CD4-positive, alpha-beta T cell treated with Interleukin-6 at 100 ng/mL for 8 hours (primary cell): ENCODE results near the gene CLCN4.

Source experiments
- DNase-seq: peaks from one replicate; pipeline ENCODE4 v3.0.0-alpha.2; 2020; ENCODE audit warnings: mixed read lengths, low spot score

CLCN4 gene

DNA sequence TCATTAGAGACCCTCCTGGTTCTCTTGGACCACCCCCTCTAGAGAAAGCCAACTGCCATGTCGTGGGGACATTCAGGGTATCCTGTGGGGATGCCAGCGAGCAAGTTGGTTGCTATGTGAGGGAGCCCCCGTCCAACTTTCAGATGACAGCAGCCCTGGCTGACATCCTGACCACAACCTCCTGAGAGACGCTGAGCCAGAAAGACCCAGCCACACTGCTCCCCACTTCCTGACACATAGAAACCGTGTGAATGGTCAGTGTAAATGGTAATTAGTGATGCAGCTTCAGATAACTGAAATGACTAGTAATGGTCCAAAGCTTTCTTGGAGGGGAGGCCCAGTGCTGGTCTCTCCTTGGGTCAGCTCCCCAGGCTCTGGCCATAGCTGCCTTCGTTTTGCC, 10.8 kb downstream of the CLCN4 start:
- no peak for DNase-seq

DNA sequence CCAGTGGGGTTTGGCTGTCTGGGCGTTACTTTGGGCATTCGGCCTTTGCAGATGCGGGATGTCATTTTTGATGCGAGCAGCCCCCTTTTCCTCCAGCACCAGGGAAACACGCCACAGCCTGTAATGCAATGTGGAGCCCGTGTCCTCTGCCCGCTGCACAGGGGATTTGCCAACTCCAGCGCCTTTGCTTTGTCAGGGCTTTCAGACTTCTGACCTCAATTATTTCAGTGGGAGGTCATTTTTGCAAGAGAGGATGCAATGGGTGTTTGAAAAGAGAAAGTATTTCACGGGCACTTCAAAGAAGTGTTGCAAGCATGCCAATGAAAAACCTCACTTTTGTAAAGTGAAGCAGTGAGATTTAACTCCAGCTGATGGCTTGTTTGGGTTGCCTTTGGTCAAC, 11.5 kb downstream of the CLCN4 start:
- no peak for DNase-seq

DNA sequence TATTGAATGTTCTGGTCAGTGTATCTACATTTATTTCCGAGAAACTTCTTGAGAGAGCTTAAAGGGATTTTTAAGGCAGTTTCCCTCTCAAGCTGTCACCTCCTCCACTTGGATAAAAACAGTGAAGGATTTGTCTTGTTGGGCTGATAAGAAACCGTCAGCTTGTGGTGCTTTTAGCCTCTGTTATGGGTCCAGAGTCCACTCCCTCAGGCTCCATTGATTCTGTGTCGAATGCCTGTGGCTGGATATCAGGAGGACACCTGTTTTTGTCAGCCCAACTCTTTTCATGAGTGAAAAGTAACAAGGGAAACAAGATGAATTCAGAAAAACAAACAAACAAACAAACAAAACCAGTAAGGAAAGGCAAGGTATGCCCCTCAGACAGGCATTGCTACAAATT, 12.4 kb downstream of the CLCN4 start:
- DNase-seq, result no peak

DNA sequence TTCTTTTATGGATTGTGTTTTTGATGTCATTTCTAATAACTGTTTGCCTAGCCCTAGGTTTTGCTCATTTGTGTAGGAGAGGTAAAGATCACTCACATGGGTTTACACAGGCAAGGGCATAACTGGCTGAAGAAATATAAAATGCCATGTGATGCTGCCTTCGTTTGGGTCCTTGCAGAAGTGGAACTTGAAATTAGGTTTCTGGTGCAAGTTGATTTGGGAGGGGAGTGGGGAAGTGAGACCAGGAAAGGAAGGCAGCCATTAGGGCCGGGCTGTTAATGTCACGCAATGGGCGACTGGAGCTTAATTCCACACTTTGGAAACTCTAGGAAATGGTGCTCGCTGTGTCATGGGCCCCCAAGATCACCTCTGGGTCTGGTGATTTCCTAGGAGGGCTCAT, 14.5 kb downstream of the CLCN4 start:
- DNase-seq, result no peak

DNA sequence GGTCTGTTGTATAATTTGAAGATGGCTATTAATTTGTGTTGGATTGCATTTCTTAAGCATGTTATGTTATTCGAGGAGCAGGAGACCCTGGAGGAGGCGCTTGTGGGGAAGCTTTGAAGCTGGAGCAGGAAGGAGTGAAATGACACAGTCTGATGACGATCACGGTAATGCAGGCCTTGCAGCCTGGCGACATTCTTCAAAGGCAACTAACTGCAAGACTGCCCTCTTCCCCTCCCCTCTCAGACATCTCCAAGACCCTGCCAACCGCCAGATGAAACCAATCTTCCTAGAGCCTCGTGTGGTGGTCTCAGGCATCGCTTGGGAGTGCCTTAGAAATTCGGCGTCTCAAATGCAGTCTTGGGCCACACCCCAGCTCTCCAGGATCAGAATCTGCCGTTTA, 16.1 kb downstream of the CLCN4 start:
- no peak for DNase-seq

DNA sequence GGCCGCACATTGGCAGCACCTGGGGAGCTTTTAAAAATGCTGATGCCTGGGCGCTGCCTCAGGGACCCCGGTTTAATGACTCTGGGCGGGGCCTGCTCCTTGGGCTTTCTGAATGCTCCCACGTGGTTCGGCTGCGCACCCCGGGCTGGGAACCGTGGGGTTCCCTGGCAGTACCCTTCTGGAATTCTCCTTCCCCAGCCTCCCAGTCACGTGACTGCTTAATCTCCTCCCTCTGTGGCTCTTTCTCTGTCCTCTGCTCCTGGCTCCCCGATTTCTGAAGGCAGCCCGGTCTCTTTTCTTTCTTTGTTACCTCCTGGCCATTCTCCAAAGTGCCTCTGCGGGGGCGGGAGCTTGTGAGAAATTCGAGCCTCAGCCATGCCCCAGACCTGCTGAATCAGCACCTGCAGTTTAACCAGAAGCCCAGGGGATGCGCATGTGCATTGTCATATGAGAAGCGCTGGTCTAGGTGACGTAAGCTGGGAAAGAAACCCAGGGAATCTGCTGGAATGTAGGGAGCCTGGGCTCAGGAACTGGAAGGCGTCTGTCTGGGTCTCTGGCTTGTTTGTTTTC, 16.6 kb downstream of the CLCN4 start:
- DNase-seq, result no peak

DNA sequence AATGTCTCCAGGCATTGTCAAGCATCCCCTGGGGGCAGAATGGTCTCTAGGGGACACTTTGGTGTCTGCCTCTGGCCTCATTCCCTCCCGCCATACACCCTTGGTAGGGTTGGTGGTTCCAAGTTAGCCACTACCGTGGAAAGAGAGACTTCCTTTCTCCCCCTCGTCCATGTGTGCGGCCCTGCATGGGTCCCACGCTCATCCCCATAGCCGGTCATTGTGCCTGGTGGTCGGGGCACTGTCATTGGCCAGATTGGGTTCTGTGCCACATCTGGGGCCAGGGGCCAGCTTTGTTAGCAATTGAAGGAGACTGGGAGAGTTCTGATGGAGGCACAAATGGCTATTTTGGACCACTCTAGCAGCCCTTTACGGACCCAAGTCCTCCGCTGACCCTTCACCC, 17.3 kb downstream of the CLCN4 start:
- DNase-seq, result no peak

DNA sequence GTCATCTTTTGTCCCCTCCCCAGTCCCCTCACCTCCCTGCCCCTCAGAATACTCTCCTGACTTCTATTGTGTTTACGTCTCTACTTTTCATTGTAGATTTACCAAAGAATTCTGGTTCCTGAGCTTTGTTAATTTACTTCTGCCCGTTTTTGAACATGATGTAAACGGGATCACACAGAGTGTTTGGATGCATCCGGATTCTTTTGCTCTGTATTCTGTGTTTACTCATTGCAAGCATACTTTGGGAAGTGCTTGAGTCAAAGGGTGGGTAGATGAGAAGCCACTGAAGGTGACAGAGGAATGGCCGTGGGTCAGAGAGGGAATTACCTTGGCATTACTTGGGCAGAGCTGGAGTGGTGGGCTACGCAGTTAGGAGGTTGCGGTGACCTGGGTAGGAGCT, 18.0 kb downstream of the CLCN4 start:
- DNase-seq, result no peak

DNA sequence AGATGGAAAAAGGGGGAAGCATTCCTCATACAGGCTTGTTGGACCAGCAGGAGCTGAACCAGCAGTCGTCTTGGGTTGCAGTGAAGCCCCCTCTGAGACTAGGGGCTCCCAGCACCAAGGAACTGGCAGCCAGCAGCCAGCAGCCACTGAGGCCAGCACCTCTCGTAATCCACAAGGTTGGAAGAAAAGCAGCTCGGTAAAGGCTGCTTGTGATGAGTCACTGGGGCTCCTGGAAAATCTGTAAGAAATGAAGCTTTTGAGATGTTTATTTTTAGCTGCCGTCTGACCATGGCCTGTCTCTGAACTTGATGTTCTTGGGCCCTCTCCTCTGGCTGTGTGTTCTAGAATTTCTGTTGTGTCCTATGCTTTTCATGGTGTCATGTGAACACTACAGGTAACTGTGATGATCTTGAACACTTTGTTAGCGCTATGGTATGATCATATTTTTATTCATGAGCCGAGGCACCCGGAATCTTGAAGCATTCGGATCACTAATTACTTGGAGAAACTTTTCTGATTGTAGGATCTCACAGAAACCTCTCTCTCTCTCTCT, 18.6 kb downstream of the CLCN4 start:
- no peak for DNase-seq

DNA sequence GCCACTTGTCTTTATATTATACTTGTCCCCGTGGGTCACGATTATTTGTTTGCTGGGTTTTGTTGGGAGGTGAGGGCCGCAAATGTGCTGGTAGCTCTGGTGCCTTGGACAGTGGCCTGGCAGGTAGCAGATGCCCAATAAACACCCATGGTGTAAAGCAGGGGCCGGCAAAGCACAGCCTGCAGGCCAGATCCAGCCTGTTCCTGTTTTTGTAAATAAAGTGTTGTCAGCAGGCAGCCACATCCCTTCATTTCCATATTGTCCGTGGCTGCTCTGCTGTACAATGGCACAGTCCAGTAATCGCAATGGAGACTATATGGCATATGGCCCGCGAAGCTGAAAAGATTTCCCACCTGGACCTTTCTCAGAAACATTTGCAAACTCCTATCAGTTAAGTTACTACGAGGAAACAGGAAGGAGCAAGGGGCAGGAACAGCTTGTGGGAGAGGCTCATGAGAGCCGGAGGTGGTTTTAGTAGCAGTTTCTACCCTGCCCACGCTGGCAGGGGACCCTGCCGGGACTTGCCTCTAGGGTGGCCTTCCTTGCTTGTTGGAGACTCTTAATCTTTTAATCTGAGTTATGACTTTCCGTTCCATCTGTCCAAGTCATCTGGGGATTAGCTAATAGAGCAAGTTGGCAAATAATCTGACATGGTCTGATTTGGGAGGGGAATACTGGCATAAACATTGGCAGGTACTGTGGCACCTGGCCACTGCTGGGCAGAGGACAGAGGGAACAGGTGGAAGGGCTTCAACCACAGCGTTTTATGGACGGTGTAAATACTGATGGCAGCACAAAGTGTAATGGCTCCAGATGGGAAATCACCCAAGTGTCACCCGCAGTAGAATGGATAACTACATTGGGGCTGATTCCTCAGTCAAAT, 19.6 kb downstream of the CLCN4 start:
- no peak for DNase-seq

DNA sequence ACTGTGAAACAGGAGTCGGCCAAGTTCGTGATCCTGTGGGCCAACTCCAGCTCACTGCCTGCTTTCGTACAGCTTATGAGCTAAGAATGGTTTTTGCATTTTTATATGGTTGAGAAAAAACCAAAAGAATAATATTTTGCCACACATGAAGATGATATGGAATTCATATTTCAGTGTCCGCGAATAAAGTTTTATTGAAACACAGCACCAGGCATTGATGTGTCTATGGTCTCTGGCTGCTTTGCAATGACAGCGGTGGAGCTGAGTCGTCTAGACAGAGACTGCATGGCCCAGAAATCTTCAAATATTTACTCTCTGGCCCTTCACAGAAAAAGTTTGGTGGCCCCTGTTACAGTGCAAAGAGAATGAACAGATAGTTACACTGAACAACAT, 20.2 kb downstream of the CLCN4 start:
- DNase-seq, result no peak

DNA sequence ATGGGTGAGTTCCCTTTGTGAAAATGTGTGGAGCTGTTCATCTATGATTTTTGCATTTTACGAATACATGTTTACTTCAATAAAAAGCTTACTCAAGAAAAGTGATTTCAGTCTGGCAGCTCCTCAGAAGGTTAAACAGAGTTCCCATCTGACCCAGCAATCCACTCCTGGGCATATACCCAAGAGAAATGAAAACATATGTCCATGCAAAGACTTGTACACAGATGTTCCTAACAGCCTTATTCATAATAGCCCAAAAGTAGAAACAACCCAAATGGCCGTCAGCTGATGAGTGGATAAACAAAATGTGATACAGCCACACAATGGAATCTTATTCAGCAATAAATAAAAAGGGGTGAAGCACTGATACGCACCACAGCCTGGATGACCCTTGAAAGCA, 20.8 kb downstream of the CLCN4 start:
- DNase-seq, result no peak

DNA sequence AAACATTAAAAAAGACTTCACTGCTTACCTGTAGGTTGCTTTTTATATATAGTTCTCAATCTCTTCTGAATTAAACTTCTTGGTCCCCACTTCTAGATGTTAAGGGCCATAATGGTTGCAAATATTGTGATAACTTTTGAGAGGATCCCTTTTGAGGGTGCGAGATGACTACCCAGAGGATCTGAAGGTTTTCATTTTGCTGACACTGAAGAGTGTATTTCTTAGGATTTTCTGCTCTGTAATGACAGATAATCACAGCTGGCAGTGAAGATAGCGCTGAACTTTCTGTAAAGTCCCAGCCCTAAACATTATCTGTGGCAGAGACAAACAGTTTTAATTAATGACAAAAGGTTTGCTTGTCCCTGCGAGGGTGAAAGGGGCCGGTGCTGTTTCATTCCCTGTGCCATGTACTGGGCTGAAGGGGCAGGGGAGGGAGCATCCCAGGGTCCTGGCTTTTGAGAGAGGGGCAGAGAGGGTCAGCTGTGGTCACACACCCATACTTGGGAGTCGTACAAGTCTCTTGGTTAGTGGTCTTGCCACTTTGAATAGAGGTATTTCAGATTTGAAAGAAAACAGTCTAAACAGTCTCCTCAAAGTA, 22.2 kb downstream of the CLCN4 start:
- DNase-seq, result no peak

DNA sequence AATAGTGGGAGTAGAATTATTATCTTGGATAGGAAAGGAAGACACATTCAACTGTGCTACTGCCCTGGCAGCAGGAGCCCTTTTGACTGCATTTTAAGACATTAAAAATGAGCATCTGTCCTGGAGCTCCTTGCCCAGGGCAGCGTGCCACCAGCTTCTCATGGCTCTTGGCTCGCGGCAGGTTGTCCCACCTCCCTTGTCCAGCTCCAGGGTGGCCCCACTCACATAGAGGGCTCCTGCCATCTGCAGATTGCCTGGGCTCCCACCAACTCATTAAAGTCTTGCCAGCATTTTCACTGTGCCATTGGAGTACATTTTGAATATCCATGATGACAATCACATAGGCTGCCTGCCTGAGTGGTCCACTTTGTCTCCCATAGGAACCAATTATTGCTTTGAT, 27.0 kb downstream of the CLCN4 start:
- DNase-seq, result no peak

DNA sequence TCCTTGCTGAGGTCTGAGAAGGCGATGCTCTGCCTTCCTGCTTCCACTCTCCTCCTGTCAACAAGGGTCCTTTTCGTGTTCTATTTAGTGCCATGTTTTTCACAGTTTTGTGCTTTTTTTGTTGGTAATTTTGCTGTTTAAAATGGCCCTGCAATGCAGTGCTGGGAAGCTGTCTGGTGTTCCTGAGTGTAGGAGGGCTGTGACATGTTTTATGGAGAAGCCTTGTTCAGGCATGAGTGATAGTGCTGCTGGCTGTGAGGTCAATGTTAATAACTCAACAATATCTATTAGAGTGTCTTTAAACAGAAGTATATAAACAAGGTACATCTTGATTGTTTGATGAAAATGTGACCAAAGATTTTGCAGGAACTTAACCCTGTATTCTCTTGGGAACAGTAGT, 27.6 kb downstream of the CLCN4 start:
- DNase-seq, result no peak

DNA sequence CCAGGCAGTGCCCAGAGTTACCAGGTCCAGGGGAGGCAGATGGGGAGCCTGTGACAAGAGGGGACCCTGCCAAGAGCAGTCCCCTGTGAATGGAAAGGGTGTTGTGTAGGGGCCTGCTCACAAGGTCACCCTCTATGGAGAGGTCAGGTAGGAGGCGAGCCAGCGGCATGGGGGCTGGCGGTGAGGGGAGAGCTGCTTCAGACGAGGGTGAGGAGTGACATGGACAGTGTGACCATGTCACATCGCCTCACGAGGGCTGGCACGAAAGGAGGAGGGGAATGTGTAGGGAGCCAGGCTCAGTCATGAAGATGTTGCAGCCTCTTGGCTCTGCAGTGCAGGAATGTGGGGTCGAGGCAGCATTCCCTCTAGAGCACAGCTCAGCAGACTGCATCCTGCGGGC, 29.6 kb downstream of the CLCN4 start:
- DNase-seq, result no peak

DNA sequence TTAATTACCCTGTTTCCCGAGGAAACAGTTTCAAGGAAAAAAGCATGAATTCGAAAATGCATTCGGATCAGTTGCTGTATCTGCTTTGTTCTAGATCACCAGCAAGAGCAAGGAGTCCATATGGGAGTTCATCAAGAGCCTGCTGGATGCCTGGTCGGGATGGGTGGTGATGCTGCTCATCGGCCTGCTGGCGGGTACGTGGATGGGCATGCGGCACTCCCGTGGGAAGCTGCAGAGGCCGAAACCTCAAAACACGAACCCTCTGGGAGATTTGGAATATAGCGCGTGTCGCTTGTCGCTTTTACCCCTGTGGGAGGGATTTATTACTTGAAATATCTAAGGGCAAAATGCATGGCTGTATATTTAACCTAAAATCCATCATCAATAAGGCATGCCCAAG, 30.6 kb downstream of the CLCN4 start:
- DNase-seq, result no peak

DNA sequence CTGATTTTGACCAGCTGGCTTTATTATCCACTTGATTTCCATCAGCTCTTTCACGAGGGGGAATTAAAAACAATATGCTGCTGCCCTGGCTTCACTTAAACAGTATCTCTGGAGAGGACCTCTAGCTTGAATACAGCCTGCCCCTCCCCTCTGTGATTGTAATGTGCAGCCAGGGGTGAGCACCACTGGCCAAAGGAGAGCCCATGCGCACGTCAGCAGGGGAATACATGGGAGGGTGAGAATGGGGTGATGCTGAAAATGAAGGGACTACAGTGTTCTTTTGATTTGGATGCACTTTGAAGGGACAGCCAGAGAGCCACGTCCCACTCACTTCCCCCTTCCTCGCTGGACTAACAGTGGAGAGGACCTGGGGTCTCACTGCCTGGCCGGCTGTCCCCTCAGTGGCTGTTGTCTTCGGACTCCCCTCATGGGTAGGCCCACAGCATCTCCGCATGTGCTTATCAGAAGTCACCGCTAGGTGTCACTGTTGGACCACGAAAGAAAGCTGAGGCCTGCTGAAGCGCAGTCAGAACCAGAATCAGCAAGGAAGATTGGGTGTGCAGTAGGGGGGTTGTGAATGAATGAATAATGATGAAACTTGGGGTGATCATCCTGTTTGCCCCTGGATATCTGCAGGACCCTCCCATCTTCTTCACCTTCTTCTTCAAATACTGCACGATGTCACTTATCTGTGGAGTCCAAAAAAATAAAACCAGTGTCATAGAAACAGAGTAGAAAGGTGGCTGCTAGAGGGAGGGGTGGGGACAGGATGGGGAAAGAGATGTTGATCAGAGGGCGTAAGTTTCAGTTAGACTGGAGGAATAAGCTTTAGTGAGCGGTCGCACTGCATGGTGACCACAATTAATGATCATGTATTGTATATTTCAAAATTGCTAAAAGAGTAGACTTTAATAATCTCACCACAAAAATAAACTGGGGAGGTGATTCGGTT, 32.8 kb downstream of the CLCN4 start:
- DNase-seq, result peak; percentile 70

DNA sequence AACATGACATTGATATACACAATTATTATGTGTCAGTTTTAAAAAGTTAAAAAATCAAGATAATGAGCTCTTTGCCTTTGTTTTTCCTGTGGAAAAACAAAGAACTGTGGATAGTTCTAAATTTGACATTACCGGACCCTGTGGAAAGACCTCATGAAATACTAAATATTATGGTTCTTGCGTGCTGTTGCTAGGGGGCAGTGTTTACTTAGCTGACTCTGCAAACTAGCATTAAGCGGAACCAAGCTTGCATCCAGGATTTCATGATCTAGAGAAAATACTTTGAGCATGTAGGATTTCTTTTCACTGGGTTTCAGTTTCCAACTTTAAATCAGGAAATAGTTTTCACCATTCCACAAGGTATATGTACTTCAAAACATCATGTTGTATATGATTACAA, 33.6 kb downstream of the CLCN4 start:
- no peak for DNase-seq

DNA sequence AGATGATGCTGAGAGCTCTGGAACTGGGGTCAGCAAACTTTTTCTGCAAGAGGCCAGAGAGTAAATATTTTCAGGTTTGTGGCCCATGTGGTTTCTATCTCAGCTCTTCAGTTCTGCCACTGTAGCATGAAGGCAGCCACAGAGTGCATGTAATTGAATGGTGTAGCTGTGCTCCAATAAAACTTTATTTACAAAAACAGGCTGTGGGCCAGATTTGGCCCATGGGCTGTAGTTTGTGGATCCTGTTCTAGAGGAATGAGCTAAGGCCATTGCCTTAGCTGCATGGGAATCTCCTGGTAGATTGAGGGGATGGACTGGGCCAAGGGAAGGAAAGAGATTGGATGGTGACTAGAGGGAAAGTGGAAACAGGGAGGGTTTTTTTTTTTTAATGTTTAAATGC, 36.8 kb downstream of the CLCN4 start:
- DNase-seq, result no peak

DNA sequence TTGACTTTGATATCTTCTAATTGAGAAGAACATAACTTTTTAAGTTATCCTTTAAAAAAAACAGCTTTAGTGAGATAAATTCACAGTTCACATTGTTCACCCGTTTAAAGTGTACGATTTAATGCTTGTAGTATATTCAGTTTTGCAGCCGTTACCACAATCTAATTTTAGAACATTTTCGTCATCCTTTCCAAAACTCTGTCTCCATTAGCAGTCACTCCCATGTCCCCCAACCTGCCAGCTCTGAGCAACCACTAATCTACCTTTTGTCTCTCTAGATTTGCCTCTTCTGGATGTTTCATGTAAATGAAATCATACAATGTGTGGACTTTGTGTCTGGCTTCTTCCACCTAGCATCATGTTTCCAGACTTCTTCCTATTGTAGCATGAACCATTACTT, 38.6 kb downstream of the CLCN4 start:
- no peak for DNase-seq

DNA sequence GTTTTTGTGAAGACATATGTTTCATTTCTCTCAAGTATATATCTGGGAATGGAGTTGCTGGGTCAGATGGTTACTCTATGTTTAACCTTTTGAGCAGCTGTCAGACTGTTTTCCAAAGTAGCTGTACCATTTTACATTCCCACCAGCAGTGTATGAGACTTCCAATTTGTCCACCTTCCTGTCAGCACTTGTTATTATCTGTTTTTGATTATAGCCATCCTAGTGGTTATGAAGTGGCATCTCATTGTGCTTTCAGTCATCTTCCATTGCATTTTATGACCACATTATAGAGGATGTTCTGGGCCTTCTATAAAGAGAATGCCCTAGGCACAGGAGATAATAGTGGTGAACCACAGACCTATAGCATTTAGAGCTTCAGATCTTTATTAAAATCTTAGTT, 39.2 kb downstream of the CLCN4 start:
- no peak for DNase-seq
